Measurements from ENCODE around the gene RFX1.
"Not testable (repeated sequence)": the region's sequence is repeated elsewhere in the genome, so short reads cannot be mapped to it uniquely, and the experiment has no call there.

RFX1 gene

DNA sequence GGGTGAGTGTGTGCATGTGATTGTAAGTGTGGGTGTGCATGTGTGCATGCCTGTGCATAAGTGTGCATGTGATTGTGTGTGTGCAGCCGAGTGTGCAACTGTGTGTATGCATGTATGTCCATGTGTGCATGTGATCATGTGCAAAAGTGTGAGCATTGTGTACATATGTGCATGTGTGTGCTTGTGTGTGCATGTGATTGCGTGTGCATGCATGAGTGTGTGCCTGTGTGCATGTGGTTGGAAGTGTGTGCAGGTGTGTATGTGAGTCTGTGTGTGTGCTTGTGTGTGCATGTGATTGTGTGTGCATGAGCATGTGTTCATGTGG lies 71.4 kb downstream of the RFX1 start:
- no peak for DNase-seq (ENCODE audit: low read depth)

- DNase-seq (ENCODE audit: low read depth), result no peak
Observed at GRCh38 chr19:13932911-13933393, 73.2 kb downstream of the RFX1 start.

DNA sequence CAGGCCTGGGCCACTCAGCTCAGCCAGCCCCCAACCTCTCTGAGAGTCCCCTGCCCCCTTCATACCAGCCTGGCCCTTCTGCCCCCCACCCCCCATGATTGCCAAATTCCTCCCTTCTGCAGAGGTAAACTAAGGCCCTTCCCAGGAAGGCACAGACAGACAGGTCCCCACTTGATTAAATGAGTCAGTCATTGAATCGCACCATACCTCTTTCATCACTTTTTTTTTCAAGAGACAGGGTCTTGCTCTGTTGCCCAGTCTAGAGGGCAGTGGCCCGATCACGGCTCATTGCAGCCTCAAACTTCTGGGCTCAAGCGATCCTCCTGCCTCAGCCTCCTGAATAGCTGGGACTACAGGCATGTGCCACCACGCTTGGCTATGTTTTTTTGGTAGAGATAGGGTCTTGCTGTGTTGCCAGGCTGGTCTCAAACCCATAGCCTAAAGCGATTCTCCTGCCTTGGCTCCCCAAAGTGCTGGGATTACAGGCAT lies 73.9 kb downstream of the RFX1 start:
- DNase-seq (ENCODE audit: low read depth), result no peak

GRCh38 chr19:13931391-13932148 lies 74.5 kb downstream of the RFX1 start:
- no peak for DNase-seq (ENCODE audit: low read depth)

DNA sequence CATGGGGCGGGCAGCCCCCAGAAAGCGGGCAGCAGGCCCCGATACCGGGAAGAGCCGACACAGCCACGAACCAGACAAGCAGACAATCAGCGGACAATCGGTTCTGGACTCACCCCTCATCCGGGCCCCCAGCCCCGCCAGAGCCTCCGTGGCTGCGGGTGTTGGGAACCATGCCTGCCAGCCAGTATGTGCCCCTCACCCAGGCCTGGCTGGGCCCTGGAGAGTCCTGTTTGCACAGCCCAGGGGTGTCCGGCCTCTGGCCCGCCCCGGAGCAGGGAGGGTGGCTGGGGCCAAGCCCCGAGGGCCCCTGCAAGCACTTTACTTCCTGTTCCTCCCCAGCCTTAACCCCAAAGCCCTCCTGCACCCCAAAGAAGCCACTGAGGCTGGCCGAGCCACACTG lies 75.7 kb downstream of the RFX1 start:
- no peak for DNase-seq (ENCODE audit: low read depth)

DNA sequence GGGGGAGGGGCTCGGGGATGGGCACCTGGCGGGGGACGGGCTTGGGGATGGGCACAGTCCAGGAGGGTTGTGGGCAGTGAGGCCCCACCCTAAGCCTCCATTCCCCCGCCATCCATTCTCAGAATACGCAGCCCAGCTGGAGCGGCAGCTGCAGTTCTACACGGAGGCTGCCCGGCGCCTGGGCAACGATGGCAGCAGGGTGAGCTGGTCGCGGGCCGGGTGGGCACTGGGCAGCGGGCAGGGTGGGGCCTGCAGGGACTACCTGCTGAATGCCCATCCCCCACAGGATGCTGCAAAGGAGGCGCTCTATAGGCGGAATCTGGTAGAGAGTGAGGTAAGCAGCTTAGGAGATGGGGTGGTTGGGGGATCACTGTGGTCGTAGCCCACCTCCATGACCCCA lies 76.2 kb downstream of the RFX1 start:
- DNase-seq (ENCODE audit: low read depth), result no peak

DNA sequence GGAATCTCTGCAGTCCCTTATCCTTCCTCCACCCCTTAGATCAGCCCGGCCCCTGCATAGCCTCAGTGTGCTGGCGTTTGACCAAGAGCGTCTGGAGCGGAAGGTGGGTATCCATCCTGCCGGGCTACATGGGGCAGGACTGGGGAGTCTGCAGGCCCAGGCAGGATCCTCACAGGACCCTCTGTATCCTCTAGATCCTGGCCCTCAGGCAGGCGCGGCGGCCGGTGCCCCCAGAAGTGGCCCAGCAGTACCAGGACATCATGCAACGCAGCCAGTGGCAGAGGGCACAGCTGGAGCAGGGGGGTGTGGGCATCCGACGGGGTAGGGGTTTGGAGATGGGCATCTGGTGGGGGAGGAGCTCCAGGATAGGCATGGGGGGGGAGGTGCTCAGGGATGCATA lies 76.8 kb downstream of the RFX1 start:
- no peak for DNase-seq (ENCODE audit: low read depth)

- no peak for DNase-seq (ENCODE audit: low read depth)
Observed at GRCh38 chr19:13926715-13927114, 79.4 kb downstream of the RFX1 start.

GRCh38 chr19:13926010-13926409 lies 80.1 kb downstream of the RFX1 start:
- no peak for DNase-seq (ENCODE audit: low read depth)

GRCh38 chr19:13923194-13923987 lies 82.7 kb downstream of the RFX1 start:
- DNase-seq (ENCODE audit: low read depth), result no peak

- DNase-seq (ENCODE audit: low read depth), result not testable (repeated sequence)
Observed at GRCh38 chr19:13922118-13922517, 84.0 kb downstream of the RFX1 start.

DNA sequence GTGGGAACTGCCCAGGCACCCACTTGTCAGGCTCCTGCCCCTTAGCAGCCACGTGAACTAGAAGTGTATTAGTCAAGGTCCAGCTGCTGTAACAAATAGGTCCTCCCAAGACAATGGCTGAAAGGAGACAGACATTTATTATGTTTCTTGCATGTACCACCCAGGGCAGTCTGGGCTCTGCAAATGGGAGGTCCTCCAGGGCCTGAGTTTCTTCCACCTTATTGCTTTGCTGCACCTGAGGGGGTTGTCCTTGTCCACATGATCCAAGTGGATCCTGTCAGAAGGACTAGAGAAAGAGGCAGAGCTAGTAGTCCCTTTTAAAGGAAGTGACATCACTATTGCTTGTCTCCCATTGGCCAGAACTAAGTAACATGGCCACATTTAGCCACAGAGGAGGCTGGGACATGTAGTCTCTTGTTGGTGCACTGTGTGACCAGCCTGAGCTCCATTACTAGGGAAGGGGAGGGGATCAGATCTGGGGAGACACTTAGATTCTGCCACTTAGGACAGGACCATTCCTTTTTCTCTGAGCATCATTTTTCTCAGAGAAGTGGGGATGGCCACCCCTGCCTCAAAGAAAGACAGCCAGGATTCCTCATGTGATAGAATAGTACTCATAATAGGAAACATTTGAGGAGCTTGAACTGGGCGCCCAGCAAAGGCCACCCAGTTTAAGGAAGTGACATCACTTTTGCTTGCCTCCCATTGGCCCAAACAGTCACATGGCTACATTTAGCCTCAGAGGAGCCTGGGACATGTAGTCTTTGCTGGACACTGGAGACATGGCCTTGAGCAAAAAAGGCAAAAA lies 85.0 kb downstream of the RFX1 start:
- no peak for DNase-seq (ENCODE audit: low read depth)

GRCh38 chr19:13920524-13920923 lies 85.6 kb downstream of the RFX1 start:
- no peak for DNase-seq (ENCODE audit: low read depth)

- DNase-seq (ENCODE audit: low read depth), result no peak
Observed at GRCh38 chr19:13918726-13919411, 87.3 kb downstream of the RFX1 start.

GRCh38 chr19:13917888-13918406 lies 88.2 kb downstream of the RFX1 start:
- no peak for DNase-seq (ENCODE audit: low read depth)

GRCh38 chr19:13914777-13915176 lies 91.3 kb downstream of the RFX1 start:
- no peak for DNase-seq (ENCODE audit: low read depth)

GRCh38 chr19:13913352-13913751 lies 92.8 kb downstream of the RFX1 start:
- DNase-seq (ENCODE audit: low read depth), result no peak
